Ishikawa (cell line): ENCODE results near the gene RFTN1.

Source experiments
- CEBPB ChIP-seq: IDR thresholded peaks from 2 replicates; pipeline ENCODE4 v1.6.1; 2012
- CREB1 ChIP-seq: IDR thresholded peaks from 2 replicates; pipeline ENCODE4 v1.6.1; 2012; ENCODE audit warnings: low read depth
- EGR1 ChIP-seq: IDR thresholded peaks from 2 replicates; pipeline ENCODE4 v1.6.1; 2012
- EP300 ChIP-seq: IDR thresholded peaks from 2 replicates; pipeline ENCODE4 v1.6.1; 2012; ENCODE audit warnings: borderline replicate concordance
- FOXM1 ChIP-seq: IDR thresholded peaks from 2 replicates; pipeline ENCODE4 v1.6.1; 2012; ENCODE audit warnings: low read depth, borderline replicate concordance
- MAX ChIP-seq: IDR thresholded peaks from 2 replicates; pipeline ENCODE4 v1.6.1; 2012
- NFIC ChIP-seq: IDR thresholded peaks from 2 replicates; pipeline ENCODE4 v1.6.1; 2012
- RAD21 ChIP-seq: IDR thresholded peaks from 2 replicates; pipeline ENCODE4 v1.6.1; 2012; ENCODE audit warnings: low read depth
- REST ChIP-seq: IDR thresholded peaks from 2 replicates; pipeline ENCODE4 v1.6.1; 2012; ENCODE audit warnings: low read depth, mild to moderate bottlenecking
- TAF1 ChIP-seq: IDR thresholded peaks from 2 replicates; pipeline ENCODE4 v1.6.1; 2012; ENCODE audit warnings: low read depth, mild to moderate bottlenecking
- TCF12 ChIP-seq: IDR thresholded peaks from 2 replicates; pipeline ENCODE4 v1.6.1; 2012; ENCODE audit warnings: low read depth
- TEAD4 ChIP-seq: IDR thresholded peaks from 2 replicates; pipeline ENCODE4 v1.6.1; 2012
- YY1 ChIP-seq: IDR thresholded peaks from 2 replicates; pipeline ENCODE4 v1.6.1; 2012; ENCODE audit warnings: low read depth
- ZBTB7A ChIP-seq: IDR thresholded peaks from 2 replicates; pipeline ENCODE4 v1.6.1; 2012; ENCODE audit warnings: low read depth
- TF ChIP-seq, protein P1 (sequence below): IDR thresholded peaks from 2 replicates; pipeline ENCODE4 v1.6.1; 2012

The RFTN1 gene

GRCh38 chr3:16468336-16469098 is 45.0 kb downstream of the RFTN1 start:
- TF ChIP-seq TEAD4, result no peak
- TF ChIP-seq RAD21, result no peak
- no peak for TF ChIP-seq EP300
- TF ChIP-seq, protein P1, sequence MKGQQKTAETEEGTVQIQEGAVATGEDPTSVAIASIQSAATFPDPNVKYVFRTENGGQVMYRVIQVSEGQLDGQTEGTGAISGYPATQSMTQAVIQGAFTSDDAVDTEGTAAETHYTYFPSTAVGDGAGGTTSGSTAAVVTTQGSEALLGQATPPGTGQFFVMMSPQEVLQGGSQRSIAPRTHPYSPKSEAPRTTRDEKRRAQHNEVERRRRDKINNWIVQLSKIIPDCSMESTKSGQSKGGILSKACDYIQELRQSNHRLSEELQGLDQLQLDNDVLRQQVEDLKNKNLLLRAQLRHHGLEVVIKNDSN, result no peak
- TF ChIP-seq CREB1, result no peak
- TF ChIP-seq EGR1, result no peak
- TF ChIP-seq REST, result no peak
- no peak for TF ChIP-seq CEBPB
- no peak for TF ChIP-seq TAF1
- no peak for TF ChIP-seq ZBTB7A

GRCh38 chr3:16468002-16468335 is 45.5 kb downstream of the RFTN1 start:
- TF ChIP-seq ZBTB7A (no peak), MAX (no peak), YY1 (no peak), EP300 (no peak), EGR1 (no peak), NFIC (no peak), TCF12 (no peak), REST (no peak), CEBPB (no peak), TAF1 (no peak), TEAD4 (no peak), CREB1 (no peak), FOXM1 (no peak), RAD21 (no peak)
- TF ChIP-seq, protein P1, result no peak

DNA sequence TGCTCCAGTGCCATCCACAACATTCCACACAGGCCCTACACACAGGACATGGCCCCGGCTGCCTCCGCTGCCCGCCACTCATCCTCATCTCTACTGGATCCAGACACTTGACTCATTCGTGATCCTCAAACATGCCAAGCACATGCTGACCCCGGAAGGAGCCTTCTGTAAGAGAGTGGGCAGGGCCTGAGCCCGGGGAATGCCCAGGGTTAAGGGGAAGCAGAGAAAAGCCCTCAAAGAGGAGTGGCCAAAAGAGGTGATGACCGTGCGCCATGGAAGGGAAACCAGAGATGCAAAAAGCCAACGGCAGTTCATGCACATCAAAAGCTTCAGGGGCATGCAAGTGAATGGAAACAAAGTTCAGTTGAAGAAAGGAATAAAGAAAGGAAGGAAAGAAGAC is 46.1 kb downstream of the RFTN1 start:
- TF ChIP-seq EGR1 (no peak), MAX (no peak), CREB1 (no peak)

- no peak for TF ChIP-seq TCF12
- no peak for TF ChIP-seq CEBPB
- TF ChIP-seq CREB1, result no peak
- TF ChIP-seq MAX, result no peak
- no peak for TF ChIP-seq TAF1
- TF ChIP-seq REST, result no peak
Measured at GRCh38 chr3:16466822-16467221, 46.7 kb downstream of the RFTN1 start.
